Measurements from ENCODE around the gene PUSL1. TPM values are rescaled to one million over a fixed set of nuclear protein-coding genes. Genes with fewer than 3 reads are reported as not detected.
A peak's percentile ranks its signal among the peaks of the same experiment; 100 is the strongest.

The PUSL1 gene
- total and polyA plus RNA-seq, 2 of the 4 experiments (the other 2 are of a cell fraction): 10.9 to 33.0 TPM

GRCh38 chr1:1360506-1361169, 52.2 kb downstream of the PUSL1 start (continued):
- TF ChIP-seq RCOR1 (IDR thresholded peaks at IDR 0.05; ENCODE audit: insufficient replicate concordance, low read length): peak; percentile 85

Small RNA genes within 50 kb of the gene (microRNA-seq; reads per million reads assigned to microRNA genes)
- gene MIR6726 (ENCODE audit: insufficient read depth in 1 of 2, insufficient read length in 1 of 2, unreplicated experiment in 1 of 2) (2.2 to 6.2 reads per million in 2 experiments), gene MIR6727 (ENCODE audit: unreplicated experiment) (1.1 reads per million), gene MIR6808 (ENCODE audit: unreplicated experiment) (not detected)

Small RNA genes within 50 kb of the gene (small RNA-seq; reads per million reads assigned to genes)
- gene MIR6726: 0 reads per million in 5 experiments

Other genes with a start within 250 kb of the PUSL1 start
- not detected in 2 replicates for gene RNF223, start 234.3 kb upstream of the PUSL1 start, total RNA-seq (2012; rRNA removed)
- gene RNF223, start 234.3 kb upstream of the PUSL1 start, polyA plus RNA-seq (2012; rRNA removed): not detected in 2 replicates
- 2.5 and 2.9 TPM in 2 replicates for gene C1orf159, start 192.5 kb upstream of the PUSL1 start, total RNA-seq (2012; rRNA removed)
- gene C1orf159, start 192.5 kb upstream of the PUSL1 start, polyA plus RNA-seq (2012; rRNA removed): 12.6 and 15.5 TPM in 2 replicates
- gene TTLL10, start 134.7 kb upstream of the PUSL1 start, total RNA-seq (2012; rRNA removed): not detected in 2 replicates
- gene TTLL10, start 134.7 kb upstream of the PUSL1 start, polyA plus RNA-seq (2012; rRNA removed): not detected in 2 replicates
- gene TNFRSF18, start 102.0 kb upstream of the PUSL1 start, total RNA-seq (2012; rRNA removed): 0.18 TPM in 1 of 2 replicates, not detected in the other
- gene TNFRSF18, start 102.0 kb upstream of the PUSL1 start, polyA plus RNA-seq (2012; rRNA removed): 1.0 and 1.2 TPM in 2 replicates
- gene TNFRSF4, start 94.4 kb upstream of the PUSL1 start, total RNA-seq (2012; rRNA removed): not detected in 2 replicates
- 0.15 and 0.44 TPM in 2 replicates for gene TNFRSF4, start 94.4 kb upstream of the PUSL1 start, polyA plus RNA-seq (2012; rRNA removed)
- gene SDF4, start 76.6 kb upstream of the PUSL1 start, total RNA-seq (2012; rRNA removed): 57.0 and 69.4 TPM in 2 replicates
- gene SDF4, start 76.6 kb upstream of the PUSL1 start, polyA plus RNA-seq (2012; rRNA removed): 250 and 252 TPM in 2 replicates
- 12.2 and 18.3 TPM in 2 replicates for gene B3GALT6, start 76.4 kb upstream of the PUSL1 start, total RNA-seq (2012; rRNA removed)
- 23.0 and 29.2 TPM in 2 replicates for gene B3GALT6, start 76.4 kb upstream of the PUSL1 start, polyA plus RNA-seq (2012; rRNA removed)
- gene C1QTNF12, start 61.9 kb upstream of the PUSL1 start, total RNA-seq (2012; rRNA removed): 0.36 TPM in 1 of 2 replicates, not detected in the other
- 1.1 and 2.6 TPM in 2 replicates for gene C1QTNF12, start 61.9 kb upstream of the PUSL1 start, polyA plus RNA-seq (2012; rRNA removed)
- gene UBE2J2, start 34.7 kb upstream of the PUSL1 start, total RNA-seq (2012; rRNA removed): 20.3 and 20.6 TPM in 2 replicates
- 62.3 and 67.5 TPM in 2 replicates for gene UBE2J2, start 34.7 kb upstream of the PUSL1 start, polyA plus RNA-seq (2012; rRNA removed)
- gene SCNN1D, start 28.2 kb upstream of the PUSL1 start, total RNA-seq (2012; rRNA removed): 0.18 and 0.28 TPM in 2 replicates
- 3.7 and 4.4 TPM in 2 replicates for gene SCNN1D, start 28.2 kb upstream of the PUSL1 start, polyA plus RNA-seq (2012; rRNA removed)
- 13.3 and 15.3 TPM in 2 replicates for gene ACAP3, start 667 bp upstream of the PUSL1 start, total RNA-seq (2012; rRNA removed)
- 58.2 and 75.2 TPM in 2 replicates for gene ACAP3, start 667 bp upstream of the PUSL1 start, polyA plus RNA-seq (2012; rRNA removed)
- 52.5 and 56.1 TPM in 2 replicates for gene INTS11, start 16.1 kb downstream of the PUSL1 start, total RNA-seq (2012; rRNA removed)
- gene INTS11, start 16.1 kb downstream of the PUSL1 start, polyA plus RNA-seq (2012; rRNA removed): 123 and 134 TPM in 2 replicates
- 2.7 and 3.1 TPM in 2 replicates for gene CPTP, start 16.2 kb downstream of the PUSL1 start, total RNA-seq (2012; rRNA removed)
- gene CPTP, start 16.2 kb downstream of the PUSL1 start, polyA plus RNA-seq (2012; rRNA removed): 12.1 and 15.4 TPM in 2 replicates
- gene TAS1R3, start 22.7 kb downstream of the PUSL1 start, total RNA-seq (2012; rRNA removed): under 0.01 TPM in 1 of 2 replicates, not detected in the other
- gene TAS1R3, start 22.7 kb downstream of the PUSL1 start, polyA plus RNA-seq (2012; rRNA removed): 0.05 and 0.06 TPM in 2 replicates
- 27.2 and 27.5 TPM in 2 replicates for gene DVL1, start 40.8 kb downstream of the PUSL1 start, total RNA-seq (2012; rRNA removed)
- 35.9 and 47.6 TPM in 2 replicates for gene DVL1, start 40.8 kb downstream of the PUSL1 start, polyA plus RNA-seq (2012; rRNA removed)
- gene MXRA8, start 50.0 kb downstream of the PUSL1 start, total RNA-seq (2012; rRNA removed): 92.5 and 97.8 TPM in 2 replicates
- gene MXRA8, start 50.0 kb downstream of the PUSL1 start, polyA plus RNA-seq (2012; rRNA removed): 469 and 502 TPM in 2 replicates
- gene AURKAIP1, start 66.6 kb downstream of the PUSL1 start, total RNA-seq (2012; rRNA removed): 45.7 and 63.0 TPM in 2 replicates
- gene AURKAIP1, start 66.6 kb downstream of the PUSL1 start, polyA plus RNA-seq (2012; rRNA removed): 107 and 129 TPM in 2 replicates
- gene CCNL2, start 90.7 kb downstream of the PUSL1 start, total RNA-seq (2012; rRNA removed): 53.9 and 61.1 TPM in 2 replicates
- gene CCNL2, start 90.7 kb downstream of the PUSL1 start, polyA plus RNA-seq (2012; rRNA removed): 209 and 239 TPM in 2 replicates
- gene MRPL20, start 98.7 kb downstream of the PUSL1 start, total RNA-seq (2012; rRNA removed): 141 and 149 TPM in 2 replicates
- 157 and 172 TPM in 2 replicates for gene MRPL20, start 98.7 kb downstream of the PUSL1 start, polyA plus RNA-seq (2012; rRNA removed)
- gene ANKRD65, start 112.7 kb downstream of the PUSL1 start, total RNA-seq (2012; rRNA removed): under 0.01 TPM in 1 of 2 replicates, not detected in the other
- gene ANKRD65, start 112.7 kb downstream of the PUSL1 start, polyA plus RNA-seq (2012; rRNA removed): 0.09 and 0.11 TPM in 2 replicates
- 0.83 and 1.1 TPM in 2 replicates for gene VWA1, start 127.1 kb downstream of the PUSL1 start, total RNA-seq (2012; rRNA removed)
- 6.1 and 9.2 TPM in 2 replicates for gene VWA1, start 127.1 kb downstream of the PUSL1 start, polyA plus RNA-seq (2012; rRNA removed)
- not detected in 2 replicates for gene ATAD3C, start 141.1 kb downstream of the PUSL1 start, total RNA-seq (2012; rRNA removed)
- gene ATAD3C, start 141.1 kb downstream of the PUSL1 start, polyA plus RNA-seq (2012; rRNA removed): not detected in 2 replicates
- gene ATAD3B, start 163.2 kb downstream of the PUSL1 start, total RNA-seq (2012; rRNA removed): 13.8 and 28.6 TPM in 2 replicates
- gene ATAD3B, start 163.2 kb downstream of the PUSL1 start, polyA plus RNA-seq (2012; rRNA removed): 29.0 and 38.7 TPM in 2 replicates
- gene ATAD3A, start 203.6 kb downstream of the PUSL1 start, total RNA-seq (2012; rRNA removed): 26.1 and 27.2 TPM in 2 replicates
- gene ATAD3A, start 203.6 kb downstream of the PUSL1 start, polyA plus RNA-seq (2012; rRNA removed): 33.9 and 34.0 TPM in 2 replicates
- 1.1 and 1.6 TPM in 2 replicates for gene TMEM240, start 232.0 kb downstream of the PUSL1 start, total RNA-seq (2012; rRNA removed)
- 7.6 and 10.2 TPM in 2 replicates for gene TMEM240, start 232.0 kb downstream of the PUSL1 start, polyA plus RNA-seq (2012; rRNA removed)